Activated CD4-positive, CD25-positive, alpha-beta regulatory T cell treated with anti-CD3 and anti-CD28 coated beads, Interleukin-2, amount 50 U/mL, for 72 hours (primary cell): ENCODE results near the gene HTR1B.

Experiments
- DNase-seq: peaks from one replicate; pipeline ENCODE4 v3.0.0; 2021

Gene HTR1B

GRCh38 chr6:77463308-77463860 lies at the start of gene HTR1B:
TSS of gene HTR1B (minus strand) at chr6:77463491. CDS start at chr6:77463403, 88 bp downstream.
- no peak for DNase-seq

DNA sequence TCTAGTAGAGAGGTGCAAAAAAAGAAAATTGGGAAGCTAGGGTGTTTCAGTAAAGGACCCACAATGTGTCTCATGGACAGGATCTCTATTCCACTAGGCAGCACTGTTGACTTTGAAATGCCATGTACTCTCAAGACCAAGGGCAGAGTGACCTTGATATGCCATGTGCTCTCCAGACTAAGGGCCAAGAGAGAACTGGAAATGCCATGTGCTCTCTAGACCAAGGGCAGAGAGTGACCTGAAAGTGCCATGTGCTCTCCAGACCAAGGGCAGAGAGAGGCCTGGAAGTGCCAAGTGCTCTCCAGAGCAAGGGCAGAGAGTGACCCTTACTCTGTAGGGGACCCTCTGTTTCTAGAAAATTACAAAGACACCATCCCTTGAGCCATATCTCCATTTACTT lies 49.3 kb upstream of the HTR1B start:
- no peak for DNase-seq

DNA sequence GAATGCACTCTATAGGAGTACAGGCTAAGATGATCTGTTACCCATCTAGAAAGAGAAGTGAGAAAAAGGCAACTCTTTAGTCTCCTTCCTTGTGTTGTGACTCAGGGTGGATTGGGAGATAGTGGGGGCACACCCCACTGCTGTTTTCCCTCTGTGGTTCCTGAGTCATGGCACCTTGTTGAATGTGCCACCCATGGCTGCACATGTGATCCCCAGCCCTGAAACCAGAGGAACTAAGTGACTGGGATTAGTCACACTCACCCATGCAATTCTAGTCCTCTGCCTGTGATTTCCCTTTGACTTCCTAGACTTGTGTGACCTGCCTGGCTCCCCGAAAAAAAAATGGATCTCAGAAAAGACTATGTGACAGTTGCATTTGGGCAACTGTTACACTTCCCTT lies 48.6 kb upstream of the HTR1B start:
- no peak for DNase-seq

DNA sequence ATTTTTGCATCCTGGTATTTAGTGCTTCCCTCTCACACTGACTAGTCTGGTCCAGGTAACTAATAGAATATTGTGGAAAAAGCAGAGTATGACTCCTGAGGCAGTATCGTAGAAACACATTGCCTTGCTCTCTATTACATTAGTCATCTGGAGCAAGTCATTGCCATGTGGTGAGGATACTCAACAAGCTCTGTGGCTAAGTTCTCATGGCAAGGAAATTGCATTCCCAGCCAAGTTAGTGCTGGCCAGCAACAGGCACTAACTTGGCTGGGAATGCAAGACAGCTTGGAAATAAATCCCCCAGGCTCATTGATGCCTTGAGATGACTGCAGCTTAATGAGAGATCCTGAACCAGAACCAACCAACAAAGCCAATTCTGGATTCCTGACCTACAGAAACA lies 39.7 kb upstream of the HTR1B start:
- no peak for DNase-seq

DNA sequence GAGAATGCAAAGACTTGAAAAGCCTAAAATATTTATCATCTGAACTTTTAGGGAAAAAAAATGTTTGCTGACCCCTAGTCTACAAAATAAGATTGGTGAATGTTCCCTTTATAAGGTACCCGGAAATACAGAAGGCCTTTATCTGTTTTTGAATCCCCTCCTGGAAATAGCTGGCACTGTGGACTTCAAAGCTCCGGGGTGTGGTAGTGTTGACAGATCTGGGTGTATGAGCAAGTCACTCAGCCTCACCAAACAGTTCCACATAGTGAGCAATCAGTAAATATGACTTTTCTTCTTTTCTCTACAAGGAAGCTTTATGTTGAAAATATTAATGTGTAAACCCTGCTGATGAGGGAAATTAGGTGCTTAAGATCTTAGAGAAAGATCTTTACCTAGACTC lies 29.2 kb upstream of the HTR1B start:
- no peak for DNase-seq

DNA sequence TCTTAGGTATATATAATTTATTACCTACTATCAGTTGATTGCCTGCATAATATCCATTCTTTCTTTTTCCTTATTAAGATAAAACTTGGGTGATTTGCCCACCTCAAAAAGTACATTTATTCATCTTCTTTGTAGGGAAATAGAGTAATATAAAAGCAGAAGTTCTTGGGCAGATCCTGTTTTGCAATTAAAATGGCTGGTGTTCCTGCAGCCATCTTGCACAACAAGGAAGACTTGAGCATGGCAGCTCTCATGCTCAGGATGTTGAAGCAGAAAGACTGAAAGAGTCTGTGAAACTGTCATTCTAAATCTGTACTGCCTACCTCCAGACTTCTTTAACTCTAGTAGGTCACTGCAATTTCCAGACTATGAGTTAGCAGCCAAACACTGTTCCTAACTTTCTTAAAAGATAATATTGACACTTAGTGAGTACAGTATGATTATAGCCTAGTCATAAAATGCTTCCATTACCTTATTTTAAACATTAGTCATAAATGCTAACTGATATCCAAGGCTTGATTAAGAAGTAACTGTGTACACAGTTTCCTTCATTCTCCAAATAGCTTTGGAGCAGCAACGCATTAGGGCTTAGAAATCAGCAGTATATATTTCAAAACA lies 24.6 kb upstream of the HTR1B start:
- no peak for DNase-seq

DNA sequence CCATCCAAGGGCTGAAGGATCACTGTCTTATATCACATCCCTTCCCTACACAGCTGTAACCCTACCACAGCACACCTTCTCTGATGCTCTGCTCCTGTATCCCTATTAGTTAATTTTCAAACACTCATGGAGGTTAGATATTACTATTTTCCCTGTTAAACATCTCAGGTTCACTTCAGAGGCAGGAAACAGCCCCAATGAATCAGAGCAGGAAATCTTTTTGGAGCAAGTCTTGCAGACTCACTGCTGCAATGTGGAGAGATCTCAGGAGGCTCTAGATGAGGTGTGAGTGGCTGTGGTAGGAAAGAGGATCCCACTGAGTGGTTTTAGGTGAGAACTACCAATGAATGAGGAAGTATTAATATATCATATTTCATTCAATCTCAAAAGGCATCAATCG lies 19.7 kb upstream of the HTR1B start:
- DNase-seq: no peak

GRCh38 chr6:77474973-77475372 lies 11.7 kb upstream of the HTR1B start:
- DNase-seq: no peak

- DNase-seq: no peak
These were observed 11.1 kb upstream of the HTR1B start for GRCh38 chr6:77474286-77474956.

GRCh38 chr6:77470983-77471382 lies 7.7 kb upstream of the HTR1B start:
- DNase-seq: no peak

DNA sequence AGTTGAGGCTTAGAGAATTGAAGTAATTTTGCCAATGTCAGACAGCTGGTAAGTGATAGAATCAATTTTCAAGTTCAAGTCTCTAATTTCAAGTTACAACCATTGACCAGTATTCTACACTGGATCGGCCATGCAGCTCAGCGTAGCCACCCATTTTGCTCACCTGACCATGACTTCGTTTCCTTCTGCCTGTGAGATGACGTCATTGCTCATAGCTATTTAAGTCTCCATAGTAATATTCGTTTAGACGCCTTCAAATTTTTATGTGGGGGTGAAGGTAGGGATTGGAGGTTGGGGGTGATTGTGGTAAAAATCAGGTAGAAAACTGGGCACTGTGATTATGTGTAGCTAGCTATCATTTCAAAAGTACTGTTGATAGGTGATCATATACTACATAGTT lies 5.6 kb upstream of the HTR1B start:
- DNase-seq: no peak

DNA sequence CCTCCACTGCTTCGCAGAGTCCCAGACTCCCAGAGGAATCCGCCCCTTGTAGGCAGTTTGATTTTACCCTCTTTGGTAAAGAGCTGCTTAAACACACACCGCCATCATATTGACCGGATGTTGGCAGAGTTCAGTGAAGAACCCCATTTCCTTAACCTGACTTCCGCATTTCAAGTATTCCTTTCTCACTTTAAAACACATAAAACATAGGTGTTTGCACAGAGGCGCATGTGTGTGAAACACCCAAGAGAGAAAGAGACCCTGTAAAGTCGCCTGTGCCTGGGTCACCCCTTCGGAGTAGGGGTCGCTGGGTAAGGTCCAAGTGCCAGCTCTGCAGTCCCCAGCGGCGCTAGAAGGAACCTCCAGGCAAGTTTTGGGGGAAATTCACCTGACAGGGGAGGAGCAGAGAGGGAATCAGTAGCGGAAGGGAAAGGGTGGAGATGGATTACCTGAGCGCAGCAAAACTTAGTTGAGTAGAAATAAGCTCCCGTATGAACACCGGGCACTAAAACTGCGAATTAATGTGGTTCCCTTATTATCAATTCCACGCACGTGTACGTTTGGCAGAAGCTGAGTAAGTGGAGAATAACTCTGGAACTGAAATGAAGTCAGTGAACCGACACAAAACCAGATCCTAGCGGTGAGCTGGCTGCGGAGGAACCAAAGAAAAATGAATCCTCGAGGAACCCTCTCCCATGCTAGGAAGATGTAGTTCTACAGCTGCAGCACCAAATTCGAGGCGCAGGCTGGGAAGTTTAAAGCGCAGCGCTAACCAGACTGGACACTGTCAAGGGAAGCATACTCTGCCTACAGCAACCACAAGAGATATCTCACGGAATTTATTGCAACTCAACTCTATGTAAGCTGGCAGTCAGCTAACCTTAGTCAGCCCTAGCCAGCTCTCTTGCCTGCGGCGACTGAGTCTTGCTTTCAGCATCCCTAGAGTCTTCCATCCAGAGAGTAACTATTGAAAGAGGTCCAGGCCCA lies 3.5 kb upstream of the HTR1B start:
- DNase-seq: no peak

DNA sequence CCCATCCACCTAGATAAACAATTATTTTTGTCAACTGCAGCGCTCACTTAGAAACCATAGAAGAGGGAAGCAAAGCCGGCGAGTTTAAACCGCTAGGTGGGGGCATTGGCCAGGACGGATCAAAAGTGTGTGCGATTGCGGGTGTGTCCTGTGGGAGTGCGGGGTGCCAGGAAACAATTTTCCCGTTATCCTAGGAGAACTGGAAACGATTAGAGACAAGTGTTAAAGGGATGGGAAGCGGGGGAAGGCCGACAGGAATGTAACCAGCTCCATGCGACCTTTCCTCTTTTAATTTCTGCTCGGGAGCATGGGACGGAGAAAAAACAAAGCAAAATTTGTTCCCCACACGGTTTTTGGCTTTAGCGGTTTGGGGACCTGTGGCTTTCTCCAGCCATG lies 2.8 kb upstream of the HTR1B start:
- no peak for DNase-seq

DNA sequence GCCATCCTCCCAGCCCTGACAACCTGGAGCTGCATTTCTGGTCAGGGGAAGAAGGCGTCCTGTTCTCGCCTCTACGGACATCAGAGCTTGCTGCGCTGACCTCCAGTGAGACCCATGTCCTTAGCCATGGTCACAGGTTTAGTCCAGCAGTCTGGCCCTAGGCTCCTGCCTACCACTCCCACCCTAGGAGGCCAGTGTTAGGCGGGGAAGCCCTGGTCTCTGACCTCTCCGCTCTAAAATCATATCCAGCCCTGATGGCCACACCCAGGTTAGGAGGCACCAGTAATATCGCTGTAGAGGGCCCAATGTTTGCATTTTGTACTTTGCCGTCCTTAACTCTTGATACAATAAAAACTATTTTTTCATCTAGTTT lies 1.2 kb upstream of the HTR1B start:
- no peak for DNase-seq

DNA sequence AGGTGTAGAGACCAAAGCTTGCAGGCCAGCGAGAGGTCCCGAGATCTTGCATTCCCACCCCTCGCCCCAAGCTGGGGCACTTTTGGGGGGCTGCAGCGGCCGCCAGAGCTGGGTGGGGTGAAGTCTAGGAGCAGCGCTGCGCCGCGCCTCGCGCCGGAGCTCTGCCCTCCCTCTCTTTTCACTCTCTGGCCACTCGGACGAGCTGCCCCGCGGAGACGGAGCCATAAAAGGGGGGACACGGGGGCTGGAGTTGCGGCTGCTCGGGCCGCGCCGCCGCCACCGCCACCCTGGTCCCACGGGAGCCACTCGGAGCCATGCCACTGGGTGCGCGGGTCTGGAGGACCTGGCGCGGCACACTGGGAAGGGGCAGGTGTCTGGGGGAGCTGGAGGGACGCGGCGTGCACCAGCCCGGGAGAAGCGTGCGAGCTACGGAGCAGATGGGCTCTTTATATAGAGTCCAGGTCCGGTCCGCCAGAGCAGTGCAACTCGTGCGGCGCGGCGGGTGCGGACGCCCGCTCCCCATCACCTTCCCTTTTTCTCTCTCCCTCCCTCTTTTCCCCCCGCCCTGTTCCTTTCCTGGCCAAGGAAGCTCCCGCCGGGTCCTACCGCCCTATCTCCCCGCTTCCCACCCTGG lies 687 bp upstream of the HTR1B start:
- no peak for DNase-seq

GRCh38 chr6:77462359-77463307 lies 658 bp downstream of the HTR1B start:
- DNase-seq: no peak

- DNase-seq: no peak
These were observed 1.5 kb downstream of the HTR1B start for GRCh38 chr6:77461796-77462195.

GRCh38 chr6:77458421-77458820 lies 4.9 kb downstream of the HTR1B start:
- no peak for DNase-seq

GRCh38 chr6:77457720-77458349 lies 5.5 kb downstream of the HTR1B start:
- DNase-seq: no peak

- no peak for DNase-seq
These were observed 6.6 kb downstream of the HTR1B start for GRCh38 chr6:77456531-77457248.

DNA sequence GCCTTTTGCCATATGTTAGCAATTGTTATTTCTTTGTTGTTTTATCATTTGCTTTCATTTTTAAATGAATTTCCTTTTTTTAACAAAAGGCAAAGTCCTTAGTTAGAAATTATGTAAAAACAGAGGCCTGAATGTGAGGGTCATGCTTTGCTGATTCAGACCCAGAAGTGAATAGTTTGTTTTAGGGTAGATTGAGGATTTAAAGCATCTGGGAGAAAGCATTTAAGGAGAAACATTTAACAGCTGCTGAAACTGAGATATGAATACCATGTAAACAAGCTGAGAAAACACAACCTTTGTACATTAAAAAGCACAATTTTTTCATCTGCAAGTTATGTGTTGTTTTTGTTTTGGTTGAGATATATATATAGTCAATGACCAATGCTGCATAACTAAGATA lies 8.0 kb downstream of the HTR1B start:
- DNase-seq: no peak
